NT2/D1 (cell line): Measurements from ENCODE around the gene TPSB2.

Source experiments
- YY1 ChIP-seq: IDR thresholded peaks from 2 replicates; pipeline ENCODE4 v1.6.1; 2011; ENCODE audit not compliant: insufficient read length, insufficient read depth
- ZNF274 ChIP-seq: IDR thresholded peaks from 2 replicates; pipeline ENCODE4 v1.6.1; 2011; ENCODE audit warnings: mild to moderate bottlenecking, low read depth, low read length

DNA sequence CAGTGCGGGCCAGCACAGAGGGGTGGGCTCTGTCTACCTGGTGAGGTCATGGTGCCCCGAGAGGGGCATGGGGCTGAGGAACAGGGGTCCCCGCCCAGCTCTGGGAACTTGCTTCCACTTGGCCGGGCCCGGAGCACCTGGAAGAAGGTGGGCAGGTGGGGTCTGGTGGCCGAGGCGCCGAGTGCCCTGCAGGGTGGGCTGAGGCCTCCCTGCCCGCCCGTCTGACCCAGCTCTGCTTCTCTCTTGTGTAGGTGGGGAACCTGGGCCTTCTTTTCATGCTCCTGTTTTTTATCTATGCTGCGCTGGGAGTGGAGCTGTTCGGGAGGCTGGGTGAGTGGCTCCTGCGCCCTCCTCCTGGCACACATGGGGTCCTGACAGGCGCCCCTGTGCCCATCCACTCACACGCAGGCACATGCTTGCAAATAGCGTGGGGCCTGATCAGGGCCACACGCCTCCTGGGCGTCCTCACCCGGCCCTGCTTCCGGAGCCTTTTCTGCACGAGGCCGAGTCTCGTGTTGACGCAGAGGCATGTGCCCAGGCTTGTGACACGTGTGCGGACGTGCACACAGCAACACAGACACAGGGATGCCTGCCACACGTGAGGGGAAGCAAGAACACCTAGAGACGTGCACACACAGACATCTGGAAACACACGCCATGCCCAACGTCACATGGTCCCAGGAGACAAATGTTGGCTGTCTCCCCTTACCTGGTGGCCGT, 13.1 kb downstream of the TPSB2 start:
- TF ChIP-seq ZNF274 (no peak), YY1 (no peak)
